ENCODE results near the gene ANAPC7. TPM values are rescaled to one million over a fixed set of nuclear protein-coding genes. Genes with fewer than 3 reads are reported as not detected.

Gene ANAPC7
- total and polyA plus RNA-seq, 9 of the 15 experiments (the other 6 are each of a cell fraction or from before 2014, with no cell fraction given) = 46.7 to 158 (median 109) TPM

- TF ChIP-seq, protein P1, sequence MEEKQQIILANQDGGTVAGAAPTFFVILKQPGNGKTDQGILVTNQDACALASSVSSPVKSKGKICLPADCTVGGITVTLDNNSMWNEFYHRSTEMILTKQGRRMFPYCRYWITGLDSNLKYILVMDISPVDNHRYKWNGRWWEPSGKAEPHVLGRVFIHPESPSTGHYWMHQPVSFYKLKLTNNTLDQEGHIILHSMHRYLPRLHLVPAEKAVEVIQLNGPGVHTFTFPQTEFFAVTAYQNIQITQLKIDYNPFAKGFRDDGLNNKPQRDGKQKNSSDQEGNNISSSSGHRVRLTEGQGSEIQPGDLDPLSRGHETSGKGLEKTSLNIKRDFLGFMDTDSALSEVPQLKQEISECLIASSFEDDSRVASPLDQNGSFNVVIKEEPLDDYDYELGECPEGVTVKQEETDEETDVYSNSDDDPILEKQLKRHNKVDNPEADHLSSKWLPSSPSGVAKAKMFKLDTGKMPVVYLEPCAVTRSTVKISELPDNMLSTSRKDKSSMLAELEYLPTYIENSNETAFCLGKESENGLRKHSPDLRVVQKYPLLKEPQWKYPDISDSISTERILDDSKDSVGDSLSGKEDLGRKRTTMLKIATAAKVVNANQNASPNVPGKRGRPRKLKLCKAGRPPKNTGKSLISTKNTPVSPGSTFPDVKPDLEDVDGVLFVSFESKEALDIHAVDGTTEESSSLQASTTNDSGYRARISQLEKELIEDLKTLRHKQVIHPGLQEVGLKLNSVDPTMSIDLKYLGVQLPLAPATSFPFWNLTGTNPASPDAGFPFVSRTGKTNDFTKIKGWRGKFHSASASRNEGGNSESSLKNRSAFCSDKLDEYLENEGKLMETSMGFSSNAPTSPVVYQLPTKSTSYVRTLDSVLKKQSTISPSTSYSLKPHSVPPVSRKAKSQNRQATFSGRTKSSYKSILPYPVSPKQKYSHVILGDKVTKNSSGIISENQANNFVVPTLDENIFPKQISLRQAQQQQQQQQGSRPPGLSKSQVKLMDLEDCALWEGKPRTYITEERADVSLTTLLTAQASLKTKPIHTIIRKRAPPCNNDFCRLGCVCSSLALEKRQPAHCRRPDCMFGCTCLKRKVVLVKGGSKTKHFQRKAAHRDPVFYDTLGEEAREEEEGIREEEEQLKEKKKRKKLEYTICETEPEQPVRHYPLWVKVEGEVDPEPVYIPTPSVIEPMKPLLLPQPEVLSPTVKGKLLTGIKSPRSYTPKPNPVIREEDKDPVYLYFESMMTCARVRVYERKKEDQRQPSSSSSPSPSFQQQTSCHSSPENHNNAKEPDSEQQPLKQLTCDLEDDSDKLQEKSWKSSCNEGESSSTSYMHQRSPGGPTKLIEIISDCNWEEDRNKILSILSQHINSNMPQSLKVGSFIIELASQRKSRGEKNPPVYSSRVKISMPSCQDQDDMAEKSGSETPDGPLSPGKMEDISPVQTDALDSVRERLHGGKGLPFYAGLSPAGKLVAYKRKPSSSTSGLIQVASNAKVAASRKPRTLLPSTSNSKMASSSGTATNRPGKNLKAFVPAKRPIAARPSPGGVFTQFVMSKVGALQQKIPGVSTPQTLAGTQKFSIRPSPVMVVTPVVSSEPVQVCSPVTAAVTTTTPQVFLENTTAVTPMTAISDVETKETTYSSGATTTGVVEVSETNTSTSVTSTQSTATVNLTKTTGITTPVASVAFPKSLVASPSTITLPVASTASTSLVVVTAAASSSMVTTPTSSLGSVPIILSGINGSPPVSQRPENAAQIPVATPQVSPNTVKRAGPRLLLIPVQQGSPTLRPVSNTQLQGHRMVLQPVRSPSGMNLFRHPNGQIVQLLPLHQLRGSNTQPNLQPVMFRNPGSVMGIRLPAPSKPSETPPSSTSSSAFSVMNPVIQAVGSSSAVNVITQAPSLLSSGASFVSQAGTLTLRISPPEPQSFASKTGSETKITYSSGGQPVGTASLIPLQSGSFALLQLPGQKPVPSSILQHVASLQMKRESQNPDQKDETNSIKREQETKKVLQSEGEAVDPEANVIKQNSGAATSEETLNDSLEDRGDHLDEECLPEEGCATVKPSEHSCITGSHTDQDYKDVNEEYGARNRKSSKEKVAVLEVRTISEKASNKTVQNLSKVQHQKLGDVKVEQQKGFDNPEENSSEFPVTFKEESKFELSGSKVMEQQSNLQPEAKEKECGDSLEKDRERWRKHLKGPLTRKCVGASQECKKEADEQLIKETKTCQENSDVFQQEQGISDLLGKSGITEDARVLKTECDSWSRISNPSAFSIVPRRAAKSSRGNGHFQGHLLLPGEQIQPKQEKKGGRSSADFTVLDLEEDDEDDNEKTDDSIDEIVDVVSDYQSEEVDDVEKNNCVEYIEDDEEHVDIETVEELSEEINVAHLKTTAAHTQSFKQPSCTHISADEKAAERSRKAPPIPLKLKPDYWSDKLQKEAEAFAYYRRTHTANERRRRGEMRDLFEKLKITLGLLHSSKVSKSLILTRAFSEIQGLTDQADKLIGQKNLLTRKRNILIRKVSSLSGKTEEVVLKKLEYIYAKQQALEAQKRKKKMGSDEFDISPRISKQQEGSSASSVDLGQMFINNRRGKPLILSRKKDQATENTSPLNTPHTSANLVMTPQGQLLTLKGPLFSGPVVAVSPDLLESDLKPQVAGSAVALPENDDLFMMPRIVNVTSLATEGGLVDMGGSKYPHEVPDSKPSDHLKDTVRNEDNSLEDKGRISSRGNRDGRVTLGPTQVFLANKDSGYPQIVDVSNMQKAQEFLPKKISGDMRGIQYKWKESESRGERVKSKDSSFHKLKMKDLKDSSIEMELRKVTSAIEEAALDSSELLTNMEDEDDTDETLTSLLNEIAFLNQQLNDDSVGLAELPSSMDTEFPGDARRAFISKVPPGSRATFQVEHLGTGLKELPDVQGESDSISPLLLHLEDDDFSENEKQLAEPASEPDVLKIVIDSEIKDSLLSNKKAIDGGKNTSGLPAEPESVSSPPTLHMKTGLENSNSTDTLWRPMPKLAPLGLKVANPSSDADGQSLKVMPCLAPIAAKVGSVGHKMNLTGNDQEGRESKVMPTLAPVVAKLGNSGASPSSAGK (IDR thresholded peaks at IDR 0.05) = no peak
- TF ChIP-seq ZNF766 (CRISPR knock-in tag; conservative IDR thresholded peaks at IDR 0.05) (peak; percentile 82), RAD21 (CRISPR knock-in tag; conservative IDR thresholded peaks at IDR 0.05 in 1 of 2, IDR thresholded peaks at IDR 0.05 in 1 of 2) (peak in 1 of 2 experiments; percentile 35; a peak in 2 of 4 replicates), CC2D1A (IDR thresholded peaks at IDR 0.05) (peak; percentile 96; the same call in 1 of the 2 replicates), PTTG1 (tag; IDR thresholded peaks at IDR 0.05; ENCODE audit: low read depth) (no peak), GTF2E2 (tag; IDR thresholded peaks at IDR 0.05) (peak; percentile 69; the same call in 1 of the 2 replicates), TFE3 (CRISPR knock-in tag; IDR thresholded peaks at IDR 0.05) (no peak), ZNF263 (CRISPR knock-in tag; IDR thresholded peaks at IDR 0.05; ENCODE audit: borderline replicate concordance) (peak; percentile 48; the same call in 1 of the 2 replicates)
- TF ChIP-seq, protein P2, sequence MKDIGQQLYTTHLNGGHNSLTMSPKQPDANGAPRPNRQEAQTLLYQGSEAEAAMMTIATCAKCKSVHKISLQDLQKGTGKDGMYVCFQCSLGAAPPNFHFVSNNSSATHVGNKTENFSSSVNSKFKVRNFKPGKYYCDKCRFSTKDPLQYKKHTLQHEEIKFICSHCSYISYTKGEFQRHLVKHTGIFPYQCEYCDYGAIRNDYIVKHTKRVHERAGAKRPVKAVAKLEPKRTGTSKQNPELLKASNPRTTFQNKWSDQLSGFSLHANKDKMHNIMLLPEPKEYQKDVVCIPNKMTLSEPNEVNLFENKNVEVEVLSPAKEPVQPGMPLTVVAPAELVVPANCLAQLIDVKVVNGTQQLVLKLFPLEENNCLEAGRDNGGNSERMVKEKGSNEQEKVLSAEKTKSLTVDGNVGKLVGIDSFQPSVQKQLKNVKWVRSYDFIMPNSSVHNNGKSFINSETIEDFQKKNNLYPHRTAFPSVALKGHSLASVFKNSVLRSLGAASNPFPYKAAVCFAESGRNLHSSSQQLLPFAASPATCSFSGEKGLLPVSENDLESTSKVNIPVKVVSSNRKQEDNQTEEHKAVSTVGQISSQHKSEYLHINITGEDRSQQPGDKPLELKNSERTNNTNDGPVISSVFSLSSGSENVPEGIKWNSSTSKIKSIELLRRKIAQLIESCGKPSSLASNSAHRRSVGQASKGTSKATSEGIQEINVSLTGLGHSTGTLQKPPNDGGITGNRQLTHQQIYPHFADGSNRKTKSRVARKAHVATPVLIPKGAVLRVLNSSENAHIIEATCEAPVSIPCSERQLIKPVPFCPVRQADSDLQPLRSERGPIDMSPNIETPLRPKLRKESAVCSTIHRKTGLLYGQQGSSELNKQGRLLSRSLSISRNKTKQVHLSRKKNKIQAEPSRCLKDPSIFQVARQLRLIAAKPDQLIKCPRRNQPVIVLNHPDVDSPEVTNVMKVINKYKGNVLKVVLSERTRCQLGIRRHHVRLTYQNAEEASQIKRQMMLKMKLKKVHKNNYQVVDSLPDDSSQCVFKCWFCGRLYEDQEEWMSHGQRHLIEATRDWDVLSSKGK (CRISPR knock-in tag; IDR thresholded peaks at IDR 0.05) = no peak
Measured at GRCh38 chr12:110354172-110354780, 49.2 kb downstream of the ANAPC7 start (continued).
